GM19099 (cell line): ENCODE measurements around the gene DKKL1.

Experiments used
- POLR2A ChIP-seq: IDR thresholded peaks from 3 replicates; pipeline ENCODE4 v1.6.1; 2011; ENCODE audit warnings: low read depth; ENCODE audit not compliant: insufficient read length; ENCODE audit errors: extremely low read depth

The DKKL1 gene

GRCh38 chr19:49418511-49418910 lies 54.8 kb downstream of the DKKL1 start:
- no peak for TF ChIP-seq POLR2A

DNA sequence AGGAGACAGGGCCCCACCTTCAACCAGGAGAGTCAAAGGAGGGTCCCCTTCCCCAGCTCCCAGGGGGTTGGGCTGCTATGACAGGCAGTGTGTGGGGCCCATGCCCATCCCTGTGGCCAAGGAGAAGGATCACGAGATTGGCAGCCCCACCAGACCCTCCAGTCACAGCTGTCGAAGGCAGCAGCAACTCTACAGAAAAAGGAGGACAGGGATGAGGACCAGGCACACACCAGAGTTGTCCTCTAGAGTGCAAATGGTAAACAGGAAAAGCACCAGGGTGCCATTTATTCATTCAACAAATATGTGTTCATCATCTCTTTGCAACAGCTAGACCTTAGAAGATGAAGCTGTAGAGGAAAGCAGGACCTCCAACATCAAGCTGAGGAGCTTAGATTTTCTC lies 55.5 kb downstream of the DKKL1 start:
- no peak for TF ChIP-seq POLR2A

DNA sequence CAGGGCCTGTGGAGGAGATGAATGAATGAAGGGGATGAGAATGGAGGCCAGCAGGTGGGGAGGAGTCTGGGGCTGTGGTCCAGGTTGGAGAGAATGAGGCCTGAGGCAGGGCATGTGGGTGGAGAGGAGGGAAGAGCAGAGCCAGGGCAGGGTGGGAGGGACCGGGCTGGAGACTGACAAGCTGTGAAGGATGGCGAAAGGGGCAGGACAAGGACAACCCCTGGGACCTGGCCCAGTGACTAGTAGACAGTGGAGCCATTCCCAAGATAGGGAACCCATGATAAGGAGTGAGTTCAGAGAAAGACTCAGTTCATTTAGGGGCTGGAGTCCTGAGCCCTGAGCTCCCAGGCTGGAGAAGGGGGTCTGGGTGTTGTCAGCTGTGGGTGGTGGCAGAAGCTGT lies 56.5 kb downstream of the DKKL1 start:
- no peak for TF ChIP-seq POLR2A

- TF ChIP-seq POLR2A, result no peak
Measured at GRCh38 chr19:49421039-49421877, 57.6 kb downstream of the DKKL1 start.

DNA sequence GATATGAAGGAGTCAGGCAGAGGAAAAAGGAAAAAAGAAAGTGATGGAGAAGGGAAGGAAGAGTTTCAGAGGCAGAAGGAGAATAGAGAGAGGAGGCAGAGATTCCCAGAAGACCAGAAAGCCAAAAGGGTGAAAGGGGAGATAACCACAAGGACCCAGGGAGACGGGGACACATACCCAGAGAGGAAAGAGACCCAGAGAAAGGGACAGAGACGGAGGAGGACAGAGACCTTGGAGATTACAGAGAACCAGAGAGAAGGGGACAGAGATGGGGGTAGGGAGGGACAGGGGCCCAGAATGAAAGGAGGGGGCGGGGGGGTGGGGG lies 58.2 kb downstream of the DKKL1 start:
- no peak for TF ChIP-seq POLR2A

GRCh38 chr19:49422407-49423070 lies 58.9 kb downstream of the DKKL1 start:
- TF ChIP-seq POLR2A, result no peak

GRCh38 chr19:49423071-49423984 lies 59.7 kb downstream of the DKKL1 start, which contains the start of gene PTH2:
PTH2 (minus strand) TSS chr19:49423441; CDS start chr19:49423339, 102 bp downstream.
- TF ChIP-seq POLR2A, result no peak

GRCh38 chr19:49423985-49424303 lies 60.3 kb downstream of the DKKL1 start:
- TF ChIP-seq POLR2A, result no peak
